HepG2 (cell line): ENCODE data around the gene SMIM1. TPM values are rescaled to one million over a fixed set of nuclear protein-coding genes. Genes with fewer than 3 reads are reported as not detected.
A peak's percentile ranks its signal among the peaks of the same experiment; 100 is the strongest.

Experiments used
- AGO2 ChIP-seq: fragments of 200-400 bp; formaldehyde crosslinking; optimal IDR thresholded peaks from 2 replicates; pipeline ENCODE3; 2017; ENCODE audit warnings: mild to moderate bottlenecking, low read depth, low read length, moderate library complexity
- EEA1 ChIP-seq: sonication (generic); formaldehyde crosslinking; IDR thresholded peaks from 2 replicates; pipeline ENCODE4 v1.5.1; 2020; ENCODE audit warnings: mild to moderate bottlenecking, missing genetic modification reagents, borderline replicate concordance
- FOXK1 ChIP-seq: sonication (generic); formaldehyde crosslinking; IDR thresholded peaks from 2 replicates; pipeline ENCODE4 v1.4.0; 2020; ENCODE audit warnings: low read depth, missing genetic modification reagents, borderline replicate concordance
- GPN1 ChIP-seq: sonication (generic); formaldehyde crosslinking; IDR thresholded peaks from 2 replicates; pipeline ENCODE4 v1.5.1; 2020; ENCODE audit warnings: missing genetic modification reagents, borderline replicate concordance
- HOXA9 ChIP-seq: sonication (generic); formaldehyde crosslinking; IDR thresholded peaks from 2 replicates; pipeline ENCODE4 v1.8.1; 2022; ENCODE audit warnings: missing genetic modification reagents, mild to moderate bottlenecking, moderate library complexity, borderline replicate concordance
- NBN ChIP-seq: fragments of 450-650 bp; conservative IDR thresholded peaks from 2 replicates; pipeline ENCODE4 v1.6.1; 2017
- NCOA2 ChIP-seq: sonication (generic); formaldehyde crosslinking; IDR thresholded peaks from 2 replicates; pipeline ENCODE4 v1.8.0; 2022; ENCODE audit warnings: inconsistent platforms
- PHB2 ChIP-seq: fragments of 450-650 bp; IDR thresholded peaks from 2 replicates; pipeline ENCODE4 v1.6.1; 2018; ENCODE audit not compliant: partially characterized antibody
- RNF2 ChIP-seq: fragments of 450-650 bp; conservative IDR thresholded peaks from 2 replicates; pipeline ENCODE4 v1.6.1; 2016; ENCODE audit warnings: low read depth
- SATB2 ChIP-seq: sonication (generic); formaldehyde crosslinking; IDR thresholded peaks from 2 replicates; pipeline ENCODE4 v1.5.0; 2020; ENCODE audit warnings: missing genetic modification reagents
- ZNF468 ChIP-seq: sonication (generic); formaldehyde crosslinking; IDR thresholded peaks from 2 replicates; pipeline ENCODE4 v1.8.0; 2022; ENCODE audit warnings: mild to moderate bottlenecking, moderate library complexity, missing genetic modification reagents
- ZSCAN21 ChIP-seq: sonication (generic); formaldehyde crosslinking; IDR thresholded peaks from 2 replicates; pipeline ENCODE4 v1.8.0; 2022; ENCODE audit warnings: mild to moderate bottlenecking, missing genetic modification reagents, moderate library complexity, borderline replicate concordance
- ZSCAN25 ChIP-seq: sonication (generic); formaldehyde crosslinking; IDR thresholded peaks from 2 replicates; pipeline ENCODE4 v1.8.0; 2022; ENCODE audit warnings: mild to moderate bottlenecking, missing genetic modification reagents
- ZZZ3 ChIP-seq: sonication (generic); formaldehyde crosslinking; IDR thresholded peaks from 2 replicates; pipeline ENCODE4 v1.4.0; 2020; ENCODE audit warnings: missing genetic modification reagents, mild to moderate bottlenecking, borderline replicate concordance
- polyA plus RNA-seq, 8 experiments: library from polyadenylated mRNA; depleted of rRNA in 3 of 8; stranded (reverse) in 7 of 8; unstranded in 1 of 8; fragments of >200 nt; fragmentation: Illumina TruSeq in 4 of 8; extraction: Trizol in 4 of 8; gene quantifications; 2 replicates each; pipeline versions ENCODE4 v1.2.1 to v1.2.3, GENCODE V29; 2011 to 2016; ENCODE audit warnings: low read depth in 4 of 8, missing spikeins in 1 of 8, mixed read lengths in 1 of 8; ENCODE audit not compliant: insufficient read depth in 1 of 8
- total RNA-seq, 5 experiments: library from RNA; depleted of rRNA; stranded (reverse); fragments of >200 nt; fragmentation: Illumina TruSeq; extraction: Trizol; gene quantifications; 2 replicates each; pipeline ENCODE4 v1.2.3, GENCODE V29; 2016; ENCODE audit warnings: low read depth in 1 of 5
- TF ChIP-seq, protein P1 (sequence below): sonication (generic); formaldehyde crosslinking; IDR thresholded peaks from 2 replicates; pipeline ENCODE4 v1.5.0; 2020; ENCODE audit warnings: mild to moderate bottlenecking, missing genetic modification reagents, borderline replicate concordance
- TF ChIP-seq, protein P2 (sequence below), 2 experiments: sonication (generic) in 1 of 2; formaldehyde crosslinking in 1 of 2; IDR thresholded peaks; 2 replicates each; pipeline versions ENCODE4 v1.6.1 to v1.9.0; 2014 to 2022; ENCODE audit warnings: antibody characterized with exemption in 1 of 2, borderline replicate concordance in 1 of 2, inconsistent platforms in 1 of 2, low read depth in 1 of 2, missing genetic modification reagents in 1 of 2

Gene SMIM1
- total and polyA plus RNA-seq, 2 of the 13 experiments (the other 11 are each of a cell fraction or from before 2014, with no cell fraction given) = 12.4 to 56.3 TPM

DNA sequence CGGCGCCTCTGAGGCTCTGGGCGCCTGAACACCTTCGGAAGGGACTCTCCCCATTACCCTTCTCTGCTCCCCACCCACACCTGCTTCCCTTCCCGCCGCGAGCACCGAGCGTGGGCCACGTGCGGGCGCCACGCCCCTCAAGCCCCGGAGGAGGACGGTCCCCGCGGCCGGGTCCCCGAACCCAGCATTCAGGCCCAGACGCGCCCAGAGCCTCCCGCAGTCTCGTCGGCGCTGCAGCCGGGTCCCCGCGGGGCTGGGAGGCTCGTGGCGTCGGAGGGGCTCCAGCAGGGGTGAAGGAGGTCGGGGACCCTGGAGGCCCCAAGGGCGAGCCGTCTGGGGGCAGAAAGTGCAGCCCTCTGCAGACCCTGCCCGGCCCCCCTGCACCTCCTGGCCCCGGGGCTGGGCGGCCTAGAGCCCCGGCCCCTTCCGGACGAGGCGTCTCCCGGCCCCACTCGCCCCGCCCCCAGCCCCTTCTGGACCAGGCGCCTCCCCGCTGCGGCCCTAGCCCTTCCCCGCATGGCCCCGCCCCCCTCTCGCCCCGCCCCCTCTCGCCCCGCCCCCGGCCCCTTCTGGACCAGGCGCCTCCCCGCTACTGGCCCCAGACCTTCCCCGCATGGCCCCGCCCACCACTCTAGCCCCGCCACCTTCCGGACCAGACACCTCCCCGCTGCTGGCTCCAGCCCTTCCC is 378 bp upstream of the SMIM1 start (continued):
- TF ChIP-seq, protein P1, sequence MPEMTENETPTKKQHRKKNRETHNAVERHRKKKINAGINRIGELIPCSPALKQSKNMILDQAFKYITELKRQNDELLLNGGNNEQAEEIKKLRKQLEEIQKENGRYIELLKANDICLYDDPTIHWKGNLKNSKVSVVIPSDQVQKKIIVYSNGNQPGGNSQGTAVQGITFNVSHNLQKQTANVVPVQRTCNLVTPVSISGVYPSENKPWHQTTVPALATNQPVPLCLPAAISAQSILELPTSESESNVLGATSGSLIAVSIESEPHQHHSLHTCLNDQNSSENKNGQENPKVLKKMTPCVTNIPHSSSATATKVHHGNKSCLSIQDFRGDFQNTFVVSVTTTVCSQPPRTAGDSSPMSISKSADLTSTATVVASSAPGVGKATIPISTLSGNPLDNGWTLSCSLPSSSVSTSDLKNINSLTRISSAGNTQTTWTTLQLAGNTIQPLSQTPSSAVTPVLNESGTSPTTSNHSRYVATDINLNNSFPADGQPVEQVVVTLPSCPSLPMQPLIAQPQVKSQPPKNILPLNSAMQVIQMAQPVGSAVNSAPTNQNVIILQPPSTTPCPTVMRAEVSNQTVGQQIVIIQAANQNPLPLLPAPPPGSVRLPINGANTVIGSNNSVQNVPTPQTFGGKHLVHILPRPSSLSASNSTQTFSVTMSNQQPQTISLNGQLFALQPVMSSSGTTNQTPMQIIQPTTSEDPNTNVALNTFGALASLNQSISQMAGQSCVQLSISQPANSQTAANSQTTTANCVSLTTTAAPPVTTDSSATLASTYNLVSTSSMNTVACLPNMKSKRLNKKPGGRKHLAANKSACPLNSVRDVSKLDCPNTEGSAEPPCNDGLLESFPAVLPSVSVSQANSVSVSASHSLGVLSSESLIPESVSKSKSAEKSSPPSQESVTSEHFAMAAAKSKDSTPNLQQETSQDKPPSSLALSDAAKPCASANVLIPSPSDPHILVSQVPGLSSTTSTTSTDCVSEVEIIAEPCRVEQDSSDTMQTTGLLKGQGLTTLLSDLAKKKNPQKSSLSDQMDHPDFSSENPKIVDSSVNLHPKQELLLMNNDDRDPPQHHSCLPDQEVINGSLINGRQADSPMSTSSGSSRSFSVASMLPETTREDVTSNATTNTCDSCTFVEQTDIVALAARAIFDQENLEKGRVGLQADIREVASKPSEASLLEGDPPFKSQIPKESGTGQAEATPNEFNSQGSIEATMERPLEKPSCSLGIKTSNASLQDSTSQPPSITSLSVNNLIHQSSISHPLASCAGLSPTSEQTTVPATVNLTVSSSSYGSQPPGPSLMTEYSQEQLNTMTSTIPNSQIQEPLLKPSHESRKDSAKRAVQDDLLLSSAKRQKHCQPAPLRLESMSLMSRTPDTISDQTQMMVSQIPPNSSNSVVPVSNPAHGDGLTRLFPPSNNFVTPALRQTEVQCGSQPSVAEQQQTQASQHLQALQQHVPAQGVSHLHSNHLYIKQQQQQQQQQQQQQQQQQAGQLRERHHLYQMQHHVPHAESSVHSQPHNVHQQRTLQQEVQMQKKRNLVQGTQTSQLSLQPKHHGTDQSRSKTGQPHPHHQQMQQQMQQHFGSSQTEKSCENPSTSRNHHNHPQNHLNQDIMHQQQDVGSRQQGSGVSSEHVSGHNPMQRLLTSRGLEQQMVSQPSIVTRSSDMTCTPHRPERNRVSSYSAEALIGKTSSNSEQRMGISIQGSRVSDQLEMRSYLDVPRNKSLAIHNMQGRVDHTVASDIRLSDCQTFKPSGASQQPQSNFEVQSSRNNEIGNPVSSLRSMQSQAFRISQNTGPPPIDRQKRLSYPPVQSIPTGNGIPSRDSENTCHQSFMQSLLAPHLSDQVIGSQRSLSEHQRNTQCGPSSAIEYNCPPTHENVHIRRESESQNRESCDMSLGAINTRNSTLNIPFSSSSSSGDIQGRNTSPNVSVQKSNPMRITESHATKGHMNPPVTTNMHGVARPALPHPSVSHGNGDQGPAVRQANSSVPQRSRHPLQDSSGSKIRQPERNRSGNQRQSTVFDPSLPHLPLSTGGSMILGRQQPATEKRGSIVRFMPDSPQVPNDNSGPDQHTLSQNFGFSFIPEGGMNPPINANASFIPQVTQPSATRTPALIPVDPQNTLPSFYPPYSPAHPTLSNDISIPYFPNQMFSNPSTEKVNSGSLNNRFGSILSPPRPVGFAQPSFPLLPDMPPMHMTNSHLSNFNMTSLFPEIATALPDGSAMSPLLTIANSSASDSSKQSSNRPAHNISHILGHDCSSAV (CRISPR knock-in tag) = no peak
- TF ChIP-seq ZZZ3 (CRISPR knock-in tag) (no peak; the same call in 1 of the 2 replicates), SATB2 (no peak), AGO2 (peak; percentile 93), EEA1 (CRISPR knock-in tag) (no peak), ZNF468 (CRISPR knock-in tag) (no peak), GPN1 (CRISPR knock-in tag) (no peak), NCOA2 (CRISPR knock-in tag) (no peak), ZSCAN21 (CRISPR knock-in tag) (peak; percentile 59; the same call in 1 of the 2 replicates), FOXK1 (no peak), HOXA9 (CRISPR knock-in tag) (no peak), PHB2 (no peak), NBN (no peak), RNF2 (no peak), ZSCAN25 (no peak)
- TF ChIP-seq, protein P2, sequence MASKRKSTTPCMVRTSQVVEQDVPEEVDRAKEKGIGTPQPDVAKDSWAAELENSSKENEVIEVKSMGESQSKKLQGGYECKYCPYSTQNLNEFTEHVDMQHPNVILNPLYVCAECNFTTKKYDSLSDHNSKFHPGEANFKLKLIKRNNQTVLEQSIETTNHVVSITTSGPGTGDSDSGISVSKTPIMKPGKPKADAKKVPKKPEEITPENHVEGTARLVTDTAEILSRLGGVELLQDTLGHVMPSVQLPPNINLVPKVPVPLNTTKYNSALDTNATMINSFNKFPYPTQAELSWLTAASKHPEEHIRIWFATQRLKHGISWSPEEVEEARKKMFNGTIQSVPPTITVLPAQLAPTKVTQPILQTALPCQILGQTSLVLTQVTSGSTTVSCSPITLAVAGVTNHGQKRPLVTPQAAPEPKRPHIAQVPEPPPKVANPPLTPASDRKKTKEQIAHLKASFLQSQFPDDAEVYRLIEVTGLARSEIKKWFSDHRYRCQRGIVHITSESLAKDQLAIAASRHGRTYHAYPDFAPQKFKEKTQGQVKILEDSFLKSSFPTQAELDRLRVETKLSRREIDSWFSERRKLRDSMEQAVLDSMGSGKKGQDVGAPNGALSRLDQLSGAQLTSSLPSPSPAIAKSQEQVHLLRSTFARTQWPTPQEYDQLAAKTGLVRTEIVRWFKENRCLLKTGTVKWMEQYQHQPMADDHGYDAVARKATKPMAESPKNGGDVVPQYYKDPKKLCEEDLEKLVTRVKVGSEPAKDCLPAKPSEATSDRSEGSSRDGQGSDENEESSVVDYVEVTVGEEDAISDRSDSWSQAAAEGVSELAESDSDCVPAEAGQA (IDR thresholded peaks at IDR 0.05; ENCODE audit: low read depth) = no peak
- TF ChIP-seq, protein P2 (CRISPR knock-in tag; IDR thresholded peaks at IDR 0.05; ENCODE audit: borderline replicate concordance) = no peak
